Measurements from ENCODE around the gene FAM117B. TPM values are rescaled to one million over a fixed set of nuclear protein-coding genes. Genes with fewer than 3 reads are reported as not detected.
"Not testable (repeated sequence)": the region's sequence is repeated elsewhere in the genome, so short reads cannot be mapped to it uniquely, and the experiment has no call there.

Gene FAM117B
- total RNA-seq, 4 donors from 2014 or later: 9.2 to 17.5 (median 12.5) TPM

- Histone ChIP-seq H3K27me3 (no peaks in the 10 kb centered on the region), H3K27ac (no peak overlapping the region), H3K4me3 (no peak overlapping the region), H3K4me1 (peaks cover 0 to 10% (median 3%) of the 10 kb centered on the region in 4 donors), H3K9me3 (no peaks in the 10 kb centered on the region), H3K36me3 (no peaks in the 10 kb centered on the region)
- 74 to 83% methylated on average over 1 of the region's 1 CpG for WGBS, 2 donors
- DNase-seq (ENCODE audit: low spot score in 2 of 2): no peak
- TF ChIP-seq CTCF (IDR thresholded peaks at IDR 0.05) (no peak), EP300 (IDR thresholded peaks at IDR 0.05) (no peak), POLR2A (IDR thresholded peaks at IDR 0.05) (no peak)
Measured at GRCh38 chr2:202669841-202670240, 35.1 kb downstream of the FAM117B start.

GRCh38 chr2:202671317-202672035 lies 36.7 kb downstream of the FAM117B start:
- Histone ChIP-seq H3K36me3 (no peaks in the 10 kb centered on the region), H3K27me3 (no peaks in the 10 kb centered on the region), H3K27ac (no peak overlapping the region), H3K4me1 (peaks cover 0 to 10% (median 3%) of the 10 kb centered on the region in 4 donors), H3K9me3 (no peaks in the 10 kb centered on the region), H3K4me3 (no peak overlapping the region)
- WGBS, 2 donors: 89 to 90% methylated on average over 3 of the region's 3 CpGs
- TF ChIP-seq POLR2A (IDR thresholded peaks at IDR 0.05) (no peak), CTCF (IDR thresholded peaks at IDR 0.05) (no peak), EP300 (IDR thresholded peaks at IDR 0.05) (no peak)
- DNase-seq (ENCODE audit: low spot score in 2 of 2): no peak

- not testable (repeated sequence) for H3K4me1 ChIP-seq; H3K27me3 ChIP-seq; H3K27ac ChIP-seq; DNase-seq (ENCODE audit: low spot score in 2 of 2); H3K36me3 ChIP-seq; H3K4me3 ChIP-seq
- peaks cover 0 to 11% (median 2%) of the 10 kb centered on the region in 4 donors for H3K9me3 ChIP-seq
- 97 to 98% methylated on average over 6 of the region's 6 CpGs for WGBS, 2 donors
Measured at GRCh38 chr2:202675097-202675496, 40.3 kb downstream of the FAM117B start.

- Histone ChIP-seq H3K4me1 (no peaks in the 10 kb centered on the region), H3K4me3 (no peak overlapping the region), H3K9me3 (peaks cover 0 to 39% (median 8%) of the 10 kb centered on the region in 4 donors), H3K27ac (no peak overlapping the region), H3K36me3 (peaks cover 0 to 8% (median 0%) of the 10 kb centered on the region in 3 donors), H3K27me3 (no peaks in the 10 kb centered on the region)
- 90 to 93% methylated on average over 3 of the region's 3 CpGs for WGBS, 2 donors
- no peak for TF ChIP-seq CTCF (IDR thresholded peaks at IDR 0.05)
- no peak for TF ChIP-seq EP300 (IDR thresholded peaks at IDR 0.05)
- TF ChIP-seq POLR2A (IDR thresholded peaks at IDR 0.05): no peak
- no peak for DNase-seq (ENCODE audit: low spot score in 2 of 2)
Measured at GRCh38 chr2:202679980-202680379, 45.2 kb downstream of the FAM117B start.

- Histone ChIP-seq H3K9me3 (peaks cover 0 to 39% (median 8%) of the 10 kb centered on the region in 4 donors), H3K27ac (no peak overlapping the region), H3K36me3 (peaks cover 0 to 8% (median 0%) of the 10 kb centered on the region in 3 donors), H3K27me3 (no peaks in the 10 kb centered on the region), H3K4me1 (no peaks in the 10 kb centered on the region), H3K4me3 (no peak overlapping the region)
- DNase-seq (ENCODE audit: low spot score in 2 of 2): no peak
- 76 to 93% methylated on average over 1 of the region's 1 CpG for WGBS, 2 donors
- TF ChIP-seq EP300 (IDR thresholded peaks at IDR 0.05) (no peak), POLR2A (IDR thresholded peaks at IDR 0.05) (no peak), CTCF (IDR thresholded peaks at IDR 0.05) (no peak)
Measured at GRCh38 chr2:202680512-202680911, 45.7 kb downstream of the FAM117B start.

Data from tibial nerve (tissue), 4 donors.